COLO668 (cell line): ENCODE measurements around the gene TUFM.

Source experiments
- DNase-seq: peaks from one replicate; lab custom pipeline; 2025; ENCODE audit not compliant: unreplicated experiment; lab: John Stamatoyannopoulos, UW

The TUFM gene

GRCh38 chr16:28802235-28803019 is 43.7 kb downstream of the TUFM start:
- DNase-seq = peak; percentile 43
